HEK293 (cell line): ENCODE measurements around the gene IFT80.

Experiments
- CTCF ChIA-PET: fragments of 350-600 bp; formaldehyde crosslinking; extraction: SDS; loops from one replicate; lab custom pipeline; 2021; ENCODE audit warnings: antibody characterized with exemption; lab: Yijun Ruan, JAX
- POLR2A ChIA-PET: fragments of 300-600 bp; formaldehyde crosslinking; extraction: SDS; loops from one replicate; lab custom pipeline; 2020; ENCODE audit warnings: antibody characterized with exemption, inconsistent platforms; lab: Yijun Ruan, JAX
- H3K27ac ChIP-seq: fragments of 200-500 bp; sonication (Bioruptor generic); 2 replicates; pipeline ENCODE4 v1.5.1; 2014; ENCODE audit warnings: low read depth, low read length, control low read depth, inconsistent platforms; ENCODE audit errors: extremely low read depth
- H3K36me3 ChIP-seq, 2 experiments: fragments of 200-500 bp in 1 of 2; sonication (Bioruptor generic) in 1 of 2; 1 replicate in 1 of 2; 2 replicates in 1 of 2; pipeline ENCODE4 v1.5.1; 2014 to 2017; ENCODE audit warnings: inconsistent platforms in 2 of 2, low read length in 2 of 2; ENCODE audit not compliant: control insufficient read depth in 2 of 2, insufficient read depth in 1 of 2
- H3K4me1 ChIP-seq: fragments of 200-500 bp; sonication (Bioruptor generic); 2 replicates; pipeline ENCODE4 v1.5.1; 2014; ENCODE audit warnings: mild to moderate bottlenecking, low read length, inconsistent platforms; ENCODE audit not compliant: control insufficient read depth, insufficient read depth
- H3K4me3 ChIP-seq: 2 replicates; pipeline ENCODE4 v1.5.1; 2011; ENCODE audit warnings: low read depth, mild to moderate bottlenecking, control low read depth, low read length, moderate library complexity
- H3K9me3 ChIP-seq: fragments of 200-500 bp; sonication (Bioruptor generic); 2 replicates; pipeline ENCODE4 v1.5.1; 2014; ENCODE audit warnings: low read depth, low read length, inconsistent platforms; ENCODE audit not compliant: control insufficient read depth, insufficient read depth
- CTCF ChIP-seq: fragments of 450-650 bp; formaldehyde crosslinking; IDR thresholded peaks from 2 replicates; pipeline ENCODE4 v1.5.1; 2016; ENCODE audit warnings: missing biosample characterization, missing genetic modification characterization
- HIC1 ChIP-seq: fragments of 450-650 bp; formaldehyde crosslinking; IDR thresholded peaks from 2 replicates; pipeline ENCODE4 v1.5.1; 2016; ENCODE audit warnings: missing biosample characterization, missing genetic modification characterization
- HOXD13 ChIP-seq: sonication (generic); formaldehyde crosslinking; IDR thresholded peaks from 2 replicates; pipeline ENCODE4 v1.8.0; 2022; ENCODE audit warnings: missing genetic modification reagents, borderline replicate concordance
- IKZF3 ChIP-seq: fragments of 450-650 bp; IDR thresholded peaks from 2 replicates; pipeline ENCODE4 v1.5.0; 2018; ENCODE audit warnings: missing biosample characterization, mild to moderate bottlenecking, missing genetic modification characterization, moderate library complexity
- KLF7 ChIP-seq: fragments of 450-650 bp; formaldehyde crosslinking; IDR thresholded peaks from 2 replicates; pipeline ENCODE4 v1.5.1; 2016; ENCODE audit warnings: missing biosample characterization, missing genetic modification characterization, borderline replicate concordance
- PRDM6 ChIP-seq: fragments of 450-650 bp; formaldehyde crosslinking; IDR thresholded peaks from 2 replicates; pipeline ENCODE4 v1.5.1; 2017; ENCODE audit warnings: missing biosample characterization, missing genetic modification characterization
- SALL2 ChIP-seq: fragments of 450-650 bp; formaldehyde crosslinking; IDR thresholded peaks from 2 replicates; pipeline ENCODE4 v1.5.0; 2017; ENCODE audit warnings: missing biosample characterization, mild to moderate bottlenecking, missing genetic modification characterization, borderline replicate concordance
- SP7 ChIP-seq: fragments of 450-650 bp; formaldehyde crosslinking; IDR thresholded peaks from 2 replicates; pipeline ENCODE4 v1.5.1; 2016; ENCODE audit warnings: missing biosample characterization, missing genetic modification characterization
- YY1 ChIP-seq: fragments of 450-650 bp; formaldehyde crosslinking; IDR thresholded peaks from 2 replicates; pipeline ENCODE4 v1.5.1; 2018; ENCODE audit warnings: missing biosample characterization, missing genetic modification characterization
- ZBTB21 ChIP-seq: fragments of 450-650 bp; formaldehyde crosslinking; IDR thresholded peaks from 2 replicates; pipeline ENCODE4 v1.5.1; 2017; ENCODE audit warnings: missing biosample characterization, missing genetic modification characterization
- ZEB2 ChIP-seq: fragments of 450-650 bp; formaldehyde crosslinking; IDR thresholded peaks from 2 replicates; pipeline ENCODE4 v1.5.1; 2016; ENCODE audit warnings: missing biosample characterization, missing genetic modification characterization
- ZFHX2 ChIP-seq: fragments of 450-650 bp; formaldehyde crosslinking; conservative IDR thresholded peaks from 2 replicates; pipeline ENCODE4 v1.5.1; 2016; ENCODE audit warnings: missing biosample characterization, missing genetic modification characterization
- ZFP69B ChIP-seq: fragments of 450-650 bp; formaldehyde crosslinking; IDR thresholded peaks from 2 replicates; pipeline ENCODE4 v1.5.1; 2016; ENCODE audit warnings: missing biosample characterization, missing genetic modification characterization
- ZNF157 ChIP-seq: fragments of 450-650 bp; formaldehyde crosslinking; IDR thresholded peaks from 2 replicates; pipeline ENCODE4 v1.5.1; 2016; ENCODE audit warnings: missing biosample characterization, missing genetic modification characterization
- ZNF266 ChIP-seq: fragments of 450-650 bp; formaldehyde crosslinking; IDR thresholded peaks from 2 replicates; pipeline ENCODE4 v1.5.1; 2016; ENCODE audit warnings: missing biosample characterization, missing genetic modification characterization, low read depth
- ZNF280C ChIP-seq: fragments of 450-650 bp; formaldehyde crosslinking; IDR thresholded peaks from 2 replicates; pipeline ENCODE4 v1.5.1; 2016; ENCODE audit warnings: missing biosample characterization, missing genetic modification characterization
- ZNF302 ChIP-seq: fragments of 450-650 bp; formaldehyde crosslinking; IDR thresholded peaks from 2 replicates; pipeline ENCODE4 v1.5.1; 2016; ENCODE audit warnings: missing biosample characterization, missing genetic modification characterization, low read depth
- ZNF335 ChIP-seq: fragments of 450-650 bp; formaldehyde crosslinking; conservative IDR thresholded peaks from 2 replicates; pipeline ENCODE4 v1.5.1; 2016; ENCODE audit warnings: missing biosample characterization, missing genetic modification characterization
- ZNF514 ChIP-seq: fragments of 450-650 bp; formaldehyde crosslinking; IDR thresholded peaks from 2 replicates; pipeline ENCODE4 v1.5.1; 2016; ENCODE audit warnings: missing biosample characterization, missing genetic modification characterization
- ZNF529 ChIP-seq: fragments of 450-650 bp; formaldehyde crosslinking; IDR thresholded peaks from 2 replicates; pipeline ENCODE4 v1.5.1; 2017; ENCODE audit warnings: missing genetic modification characterization, missing biosample characterization; ENCODE audit not compliant: insufficient replicate concordance
- ZNF654 ChIP-seq: fragments of 450-650 bp; formaldehyde crosslinking; IDR thresholded peaks from 2 replicates; pipeline ENCODE4 v1.5.1; 2016; ENCODE audit warnings: low read depth, missing biosample characterization, missing genetic modification characterization
- ZNF747 ChIP-seq: fragments of 450-650 bp; formaldehyde crosslinking; IDR thresholded peaks from 2 replicates; pipeline ENCODE4 v1.5.1; 2016; ENCODE audit warnings: missing biosample characterization, missing genetic modification characterization
- ZNF768 ChIP-seq: fragments of 450-650 bp; formaldehyde crosslinking; IDR thresholded peaks from 2 replicates; pipeline ENCODE4 v1.5.1; 2018; ENCODE audit warnings: missing biosample characterization, mild to moderate bottlenecking, missing genetic modification characterization
- ZNF777 ChIP-seq: fragments of 450-650 bp; formaldehyde crosslinking; IDR thresholded peaks from 2 replicates; pipeline ENCODE4 v1.5.1; 2017; ENCODE audit warnings: missing biosample characterization, missing genetic modification characterization, borderline replicate concordance
- ZSCAN23 ChIP-seq: fragments of 450-650 bp; formaldehyde crosslinking; IDR thresholded peaks from 2 replicates; pipeline ENCODE4 v1.5.1; 2016; ENCODE audit warnings: missing biosample characterization, missing genetic modification characterization
- ZXDB ChIP-seq: fragments of 450-650 bp; formaldehyde crosslinking; IDR thresholded peaks from 2 replicates; pipeline ENCODE4 v1.5.1; 2016; ENCODE audit warnings: missing biosample characterization, missing genetic modification characterization

IFT80 gene

GRCh38 chr3:160435747-160436146 is 36.7 kb upstream of the IFT80 start:
- 0 out of 2 replicates have a peak, but pooled peaks cover 2% of the 10 kb centered on the region for H3K4me1 ChIP-seq
- H3K36me3 ChIP-seq = peaks cover 25 to 74% of the 10 kb centered on the region in 2 experiments
- no peak overlapping the region for H3K27ac ChIP-seq
- H3K4me3 ChIP-seq = no peak overlapping the region
- TF ChIP-seq PRDM6 (tag by site-specific recombination) (peak; percentile 52; the same call in 1 of the 2 replicates), ZNF157 (tag by site-specific recombination) (no peak)
- POLR2A ChIA-PET = interaction anchor here (3.1 kb wide), 1 partner anchor 14 kb away, joined by 22 read pairs; the partner anchor contains the start of gene TRIM59
- H3K9me3 ChIP-seq = no peaks in the 10 kb centered on the region
- CTCF ChIA-PET = interaction anchor here (0.6 kb wide), 1 partner anchor 202 kb away, joined by 5 read pairs; no protein-coding TSS in a partner anchor

GRCh38 chr3:160435095-160435494 is 36.1 kb upstream of the IFT80 start:
- Histone ChIP-seq H3K4me1 (0 out of 2 replicates have a peak, but pooled peaks cover under 1% of the 10 kb centered on the region), H3K27ac (no peak overlapping the region), H3K9me3 (no peaks in the 10 kb centered on the region), H3K36me3 (peaks cover 25 to 81% of the 10 kb centered on the region in 2 experiments), H3K4me3 (no peak overlapping the region)
- TF ChIP-seq HOXD13 (no peak), KLF7 (tag by site-specific recombination) (no peak), ZNF335 (tag by site-specific recombination) (no peak), ZNF529 (no peak), ZNF302 (no peak), ZEB2 (tag by site-specific recombination) (no peak), ZFHX2 (no peak), ZSCAN23 (tag by site-specific recombination) (no peak), ZNF747 (tag by site-specific recombination) (no peak), SP7 (no peak), ZNF266 (tag by site-specific recombination) (no peak), ZBTB21 (tag by site-specific recombination) (no peak)
- POLR2A ChIA-PET = interaction anchor here (3.1 kb wide), 1 partner anchor 15 kb away, joined by 22 read pairs; the partner anchor contains the start of gene TRIM59
- CTCF ChIA-PET = no interaction called here

GRCh38 chr3:160434071-160434470 is 35.0 kb upstream of the IFT80 start:
- H3K9me3 ChIP-seq = no peaks in the 10 kb centered on the region
- H3K4me3 ChIP-seq = no peak overlapping the region
- H3K27ac ChIP-seq = no peak overlapping the region
- H3K4me1 ChIP-seq = no peaks in the 10 kb centered on the region
- H3K36me3 ChIP-seq = peaks cover 34 to 88% of the 10 kb centered on the region in 2 experiments
- ChIA-PET POLR2A (no interaction called here), CTCF (no interaction called here)
- TF ChIP-seq CTCF (tag by site-specific recombination) (no peak), ZXDB (no peak), ZNF280C (tag by site-specific recombination) (no peak), YY1 (tag by site-specific recombination) (no peak), ZNF654 (tag by site-specific recombination) (no peak), ZNF514 (tag by site-specific recombination) (no peak), ZNF768 (tag by site-specific recombination) (no peak), IKZF3 (no peak), ZFP69B (tag by site-specific recombination) (no peak), KLF7 (tag by site-specific recombination) (no peak), HIC1 (tag by site-specific recombination) (no peak), ZNF777 (tag by site-specific recombination) (no peak), SALL2 (tag by site-specific recombination) (no peak)
